ENCODE results near the gene CPVL.

DNA sequence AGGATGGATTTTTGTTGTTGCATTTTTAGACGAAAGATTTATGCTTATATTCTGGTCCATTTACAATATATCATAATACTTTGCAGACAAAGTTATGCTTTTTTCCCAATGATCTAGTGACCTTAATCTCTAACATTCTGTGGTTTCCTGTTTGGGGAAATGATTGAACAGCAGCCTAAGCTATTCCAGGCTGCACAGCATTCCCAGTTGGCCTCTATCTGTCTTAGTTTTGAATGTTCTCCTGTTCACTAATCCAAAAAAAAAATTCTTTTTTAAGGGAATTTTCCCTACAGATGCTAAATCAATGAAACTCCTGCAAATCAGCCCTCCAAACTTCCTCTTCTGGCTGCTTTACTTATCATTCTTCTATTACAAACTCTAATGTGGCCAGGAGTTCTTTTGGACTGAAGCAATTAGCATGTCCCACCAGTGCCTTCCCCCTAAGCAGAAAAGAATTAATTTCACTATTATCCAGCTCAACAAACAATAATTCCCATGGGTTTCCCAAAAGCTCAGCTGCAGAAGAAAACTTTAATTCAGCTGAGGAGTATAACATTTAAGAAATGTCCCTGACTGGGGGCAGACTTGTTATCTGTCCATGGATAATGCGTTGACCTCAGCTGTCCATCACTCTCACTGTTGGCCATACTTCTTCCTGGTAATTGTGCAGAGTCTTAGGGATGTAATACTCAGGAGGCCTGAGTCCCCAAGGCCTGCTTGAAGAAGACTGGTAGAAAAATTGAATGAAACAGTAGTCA lies 106.3 kb downstream of the CPVL start:
- TF ChIP-seq POLR2A (IDR thresholded peaks at IDR 0.05) = no peak
- TF ChIP-seq, protein P1, sequence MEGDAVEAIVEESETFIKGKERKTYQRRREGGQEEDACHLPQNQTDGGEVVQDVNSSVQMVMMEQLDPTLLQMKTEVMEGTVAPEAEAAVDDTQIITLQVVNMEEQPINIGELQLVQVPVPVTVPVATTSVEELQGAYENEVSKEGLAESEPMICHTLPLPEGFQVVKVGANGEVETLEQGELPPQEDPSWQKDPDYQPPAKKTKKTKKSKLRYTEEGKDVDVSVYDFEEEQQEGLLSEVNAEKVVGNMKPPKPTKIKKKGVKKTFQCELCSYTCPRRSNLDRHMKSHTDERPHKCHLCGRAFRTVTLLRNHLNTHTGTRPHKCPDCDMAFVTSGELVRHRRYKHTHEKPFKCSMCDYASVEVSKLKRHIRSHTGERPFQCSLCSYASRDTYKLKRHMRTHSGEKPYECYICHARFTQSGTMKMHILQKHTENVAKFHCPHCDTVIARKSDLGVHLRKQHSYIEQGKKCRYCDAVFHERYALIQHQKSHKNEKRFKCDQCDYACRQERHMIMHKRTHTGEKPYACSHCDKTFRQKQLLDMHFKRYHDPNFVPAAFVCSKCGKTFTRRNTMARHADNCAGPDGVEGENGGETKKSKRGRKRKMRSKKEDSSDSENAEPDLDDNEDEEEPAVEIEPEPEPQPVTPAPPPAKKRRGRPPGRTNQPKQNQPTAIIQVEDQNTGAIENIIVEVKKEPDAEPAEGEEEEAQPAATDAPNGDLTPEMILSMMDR (IDR thresholded peaks at IDR 0.05) = no peak
- TF ChIP-seq POLR2AphosphoS5 (IDR thresholded peaks at IDR 0.05) = no peak

All from breast epithelium (tissue), 3 donors.